IPS-NIHi11 (cell line): ENCODE results near the gene SLC22A3.
"Not testable (repeated sequence)": the region's sequence is repeated elsewhere in the genome, so short reads cannot be mapped to it uniquely, and the experiment has no call there.

Experiments used
- DNase-seq: peaks from one replicate; pipeline ENCODE4 v3.0.0; 2012; ENCODE audit warnings: mixed read lengths, low spot score

SLC22A3 gene, protein sequence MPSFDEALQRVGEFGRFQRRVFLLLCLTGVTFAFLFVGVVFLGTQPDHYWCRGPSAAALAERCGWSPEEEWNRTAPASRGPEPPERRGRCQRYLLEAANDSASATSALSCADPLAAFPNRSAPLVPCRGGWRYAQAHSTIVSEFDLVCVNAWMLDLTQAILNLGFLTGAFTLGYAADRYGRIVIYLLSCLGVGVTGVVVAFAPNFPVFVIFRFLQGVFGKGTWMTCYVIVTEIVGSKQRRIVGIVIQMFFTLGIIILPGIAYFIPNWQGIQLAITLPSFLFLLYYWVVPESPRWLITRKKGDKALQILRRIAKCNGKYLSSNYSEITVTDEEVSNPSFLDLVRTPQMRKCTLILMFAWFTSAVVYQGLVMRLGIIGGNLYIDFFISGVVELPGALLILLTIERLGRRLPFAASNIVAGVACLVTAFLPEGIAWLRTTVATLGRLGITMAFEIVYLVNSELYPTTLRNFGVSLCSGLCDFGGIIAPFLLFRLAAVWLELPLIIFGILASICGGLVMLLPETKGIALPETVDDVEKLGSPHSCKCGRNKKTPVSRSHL

DNA sequence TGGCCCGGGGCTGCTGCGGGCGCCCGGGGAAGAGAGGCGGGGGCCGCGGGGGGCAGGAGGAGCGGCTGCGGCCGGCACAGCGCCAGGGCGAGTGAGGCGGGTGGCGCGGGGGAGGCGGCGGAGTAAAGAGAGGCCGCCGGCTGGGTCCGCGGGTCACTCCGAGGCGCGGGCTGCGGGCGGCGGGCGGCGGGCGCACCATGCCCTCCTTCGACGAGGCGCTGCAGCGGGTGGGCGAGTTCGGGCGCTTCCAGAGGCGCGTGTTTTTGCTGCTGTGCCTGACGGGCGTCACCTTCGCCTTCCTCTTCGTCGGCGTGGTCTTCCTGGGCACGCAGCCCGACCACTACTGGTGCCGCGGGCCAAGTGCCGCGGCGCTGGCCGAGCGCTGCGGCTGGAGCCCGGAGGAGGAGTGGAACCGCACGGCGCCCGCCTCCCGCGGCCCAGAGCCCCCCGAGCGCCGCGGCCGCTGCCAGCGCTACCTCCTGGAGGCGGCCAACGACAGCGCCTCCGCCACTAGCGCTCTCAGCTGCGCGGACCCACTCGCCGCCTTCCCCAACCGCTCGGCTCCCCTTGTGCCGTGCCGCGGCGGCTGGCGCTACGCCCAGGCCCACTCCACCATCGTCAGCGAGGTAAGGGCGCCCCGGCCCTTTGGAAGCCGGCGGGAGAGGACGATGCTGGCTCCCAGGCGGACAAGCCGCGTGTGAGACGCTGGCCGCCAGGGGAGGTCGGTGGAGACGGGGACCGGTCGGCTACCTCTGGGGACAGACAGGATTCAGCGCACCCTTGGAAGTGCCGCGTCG is at the start of gene SLC22A3:
SLC22A3 (plus strand) TSS at position 156 of the 797 bp plus-strand sequence; CDS start at position 198, 42 bp downstream.
- DNase-seq = peak; percentile 67

DNA sequence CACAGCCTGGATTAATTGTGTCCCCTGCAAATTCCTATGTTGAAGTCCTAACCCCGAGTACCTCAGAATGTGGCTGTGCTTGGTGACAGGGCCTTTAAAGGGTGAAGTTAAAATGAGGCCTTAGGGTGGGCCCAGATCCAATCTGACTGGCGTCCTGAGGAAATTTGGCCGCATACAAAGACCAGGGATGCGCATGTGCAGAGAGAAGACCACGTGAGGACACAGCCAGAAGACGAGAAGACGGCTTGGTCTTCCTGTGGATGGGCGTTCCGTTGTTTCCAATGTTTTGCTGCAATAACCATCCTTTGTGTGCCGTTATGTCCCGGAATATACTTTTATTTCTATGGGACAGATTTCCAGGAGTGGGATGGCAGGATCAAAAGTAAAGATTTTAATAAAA is 48.6 kb upstream of the SLC22A3 start:
- DNase-seq = no peak

DNA sequence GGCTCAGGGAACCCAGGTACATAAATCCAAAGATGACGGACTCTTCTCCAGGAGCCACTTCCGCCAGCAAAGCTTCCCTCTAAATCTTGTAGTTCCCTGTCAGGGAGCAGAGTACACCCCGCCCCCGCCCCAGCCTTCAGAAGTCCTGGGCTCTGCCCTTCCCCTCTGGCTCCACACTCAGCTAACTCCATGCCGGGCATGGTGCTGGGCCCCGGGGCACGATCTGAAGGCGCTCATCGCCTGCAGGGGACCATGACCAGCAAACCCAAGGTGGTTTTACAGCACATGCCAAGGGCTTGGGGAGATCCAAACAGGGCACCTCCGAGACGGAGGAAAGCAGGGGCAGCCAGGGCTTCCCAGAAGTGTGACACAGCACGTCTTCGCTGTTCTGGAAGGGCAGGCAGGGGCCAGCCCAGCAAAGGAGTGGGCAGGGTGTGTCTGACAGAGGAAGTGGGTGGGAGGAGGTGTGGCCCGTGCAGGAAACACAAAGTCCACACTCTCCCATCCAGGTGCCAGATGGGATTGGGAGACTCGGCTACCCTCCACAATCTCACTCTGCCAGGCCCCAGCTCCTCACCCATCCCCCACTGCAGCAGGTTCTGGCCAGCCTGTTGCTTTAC is 48.0 kb upstream of the SLC22A3 start:
- DNase-seq = no peak

DNA sequence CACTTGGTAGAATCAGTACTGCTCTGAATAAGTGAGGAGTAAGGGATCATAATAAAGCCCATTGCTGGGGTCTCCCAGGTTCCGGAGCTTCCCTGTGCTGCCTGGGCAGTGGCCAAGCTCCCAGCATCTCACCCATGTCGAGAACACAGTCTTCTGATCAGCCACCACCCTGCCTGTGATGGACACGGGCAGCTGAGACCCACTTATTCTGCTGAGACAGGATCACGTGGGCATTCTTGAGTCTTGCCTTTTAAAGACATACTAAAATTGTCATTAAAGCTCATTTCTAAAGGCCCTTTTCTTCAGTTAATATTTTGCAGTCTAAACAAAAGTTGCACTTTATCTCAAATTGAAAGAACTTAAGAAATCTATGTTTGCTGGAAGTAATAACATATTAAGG is 46.8 kb upstream of the SLC22A3 start:
- no peak for DNase-seq

DNA sequence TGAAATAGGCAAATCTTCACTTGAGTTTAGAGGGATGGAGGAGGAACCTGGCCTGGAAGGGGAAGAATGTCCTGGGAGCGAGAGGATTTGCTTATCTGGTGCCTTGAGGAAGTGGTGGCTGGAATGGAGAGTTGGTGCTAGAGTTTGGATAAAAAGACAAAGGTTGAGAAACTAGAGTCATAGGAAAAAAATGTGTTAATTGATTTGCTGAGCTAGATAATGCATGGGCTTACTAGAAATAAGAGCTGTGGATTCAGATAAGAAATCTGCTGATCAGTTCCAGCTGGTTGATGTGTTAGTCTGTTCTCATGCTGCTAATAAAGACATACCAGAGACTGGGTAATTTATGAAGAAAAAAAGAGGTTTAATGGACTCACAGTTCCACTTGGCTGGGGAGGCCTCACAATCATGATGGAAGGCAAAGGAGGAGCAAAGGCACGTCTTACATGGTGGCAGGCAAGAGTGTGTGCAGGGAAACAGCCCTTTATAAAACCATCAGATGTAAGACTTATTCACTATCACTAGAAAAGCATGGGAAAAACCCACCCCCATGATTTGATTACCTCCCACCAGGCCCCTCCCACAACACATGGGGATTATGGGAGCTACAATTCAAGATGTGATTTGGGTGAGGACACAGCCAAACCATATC is 45.6 kb upstream of the SLC22A3 start:
- not testable (repeated sequence) for DNase-seq

DNA sequence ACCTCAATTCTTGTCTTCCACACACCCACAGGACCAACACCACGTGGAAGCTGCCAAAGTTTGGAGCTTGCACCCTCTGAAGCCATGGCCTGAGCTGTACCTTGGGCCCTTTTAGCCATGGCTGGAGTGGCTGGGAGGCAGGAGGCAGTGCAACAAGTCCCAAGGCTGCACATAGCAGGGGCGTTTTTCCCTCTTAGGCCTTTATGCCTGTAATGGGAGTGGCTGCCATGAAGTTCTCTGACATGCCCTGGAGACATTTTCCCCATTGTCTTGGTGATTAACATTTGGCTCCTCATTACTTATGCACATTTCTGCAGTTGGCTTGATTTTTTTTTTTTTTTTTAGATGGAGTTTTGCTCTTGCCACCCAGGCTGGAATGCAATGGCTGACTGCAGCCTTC is 44.4 kb upstream of the SLC22A3 start:
- no peak for DNase-seq

DNA sequence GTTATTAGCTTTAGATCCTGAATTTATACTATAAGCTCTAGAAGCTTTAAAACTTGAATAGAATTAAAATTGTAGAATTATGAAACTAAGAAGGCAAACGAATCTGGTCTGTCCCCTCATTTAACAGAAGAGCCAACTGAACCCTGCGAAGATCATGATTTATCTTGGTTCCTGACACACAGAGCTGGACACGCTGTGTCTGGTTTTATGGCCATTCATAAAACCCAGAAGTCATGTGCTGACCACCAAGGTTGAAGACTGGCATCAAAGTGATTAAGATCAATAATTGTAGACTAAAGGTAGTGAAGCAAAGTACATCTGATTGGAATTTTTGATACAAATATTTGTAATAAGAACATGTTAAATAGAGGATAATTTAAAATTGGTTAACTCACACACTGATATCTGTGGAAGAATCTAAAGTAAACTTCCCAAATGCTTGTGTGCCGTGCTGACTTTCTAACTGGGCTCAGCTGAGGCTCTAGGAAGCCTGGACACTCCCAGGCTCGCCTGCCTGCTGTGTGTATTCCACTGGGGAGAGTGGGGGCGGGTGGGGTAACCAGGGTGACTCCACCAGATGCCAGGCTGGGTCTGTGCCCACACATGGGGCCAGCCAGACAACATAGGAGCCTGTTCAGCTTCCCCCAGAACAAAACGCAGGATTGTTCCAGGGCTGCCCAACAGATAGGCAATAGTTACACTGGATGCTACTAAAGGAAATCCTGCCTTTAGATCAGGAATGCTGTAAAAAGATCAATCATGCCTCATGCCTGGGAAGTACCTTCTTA is 42.1 kb upstream of the SLC22A3 start:
- DNase-seq = no peak

DNA sequence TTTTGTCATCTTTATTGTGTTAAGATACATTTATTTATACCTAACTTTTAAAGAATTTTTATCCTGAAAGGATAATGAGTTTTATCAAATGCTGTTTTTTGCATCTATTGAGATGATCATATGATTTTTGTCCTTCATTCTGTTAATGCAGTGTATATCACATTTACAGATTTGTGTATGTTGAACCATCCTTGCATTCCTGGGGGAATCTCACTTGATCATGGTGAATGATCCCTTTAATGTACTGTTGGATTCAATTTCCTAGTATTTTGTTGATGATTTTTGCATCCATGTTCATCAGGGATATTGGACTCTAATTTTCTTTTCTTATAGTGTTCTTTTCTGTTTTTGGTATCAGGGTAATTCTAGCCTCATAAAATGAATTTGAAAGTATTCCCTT is 38.5 kb upstream of the SLC22A3 start:
- DNase-seq = no peak

DNA sequence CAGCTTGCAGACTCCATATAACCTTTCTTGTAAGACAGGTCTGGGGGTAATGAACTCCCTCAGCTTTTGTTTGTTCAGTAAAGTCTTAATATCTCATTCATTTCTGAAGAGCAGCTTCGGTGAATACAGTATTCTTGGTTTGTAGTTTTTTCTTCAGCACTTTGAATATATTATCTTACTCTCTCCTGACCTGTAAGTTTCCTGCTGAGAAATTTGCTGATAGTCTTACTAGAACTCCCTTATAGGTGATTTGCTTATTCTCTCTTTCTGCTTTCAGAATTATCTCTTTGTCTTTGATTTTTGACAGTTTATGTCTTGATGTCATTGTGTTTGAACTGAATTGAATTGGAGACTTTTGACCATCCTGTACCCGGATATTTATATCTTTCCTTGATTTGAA is 35.3 kb upstream of the SLC22A3 start:
- DNase-seq = no peak

DNA sequence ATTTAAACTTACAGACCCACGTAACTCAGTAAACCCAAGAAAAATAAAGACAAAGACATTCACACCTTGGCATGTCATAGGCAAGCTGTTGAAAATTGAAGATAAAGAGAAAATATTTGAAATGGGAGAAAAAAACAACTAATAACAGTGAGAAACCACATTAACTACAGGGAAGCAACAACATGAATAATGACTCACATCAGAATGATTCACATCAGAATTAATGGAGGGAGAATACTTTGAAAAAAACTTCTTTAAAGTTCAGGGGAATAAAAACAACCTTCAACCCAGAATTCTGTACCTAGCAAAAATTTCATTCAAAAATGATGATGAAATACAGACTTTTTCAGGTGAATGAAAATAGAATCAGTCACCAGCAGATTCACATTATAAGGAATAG is 32.9 kb upstream of the SLC22A3 start:
- no peak for DNase-seq

DNA sequence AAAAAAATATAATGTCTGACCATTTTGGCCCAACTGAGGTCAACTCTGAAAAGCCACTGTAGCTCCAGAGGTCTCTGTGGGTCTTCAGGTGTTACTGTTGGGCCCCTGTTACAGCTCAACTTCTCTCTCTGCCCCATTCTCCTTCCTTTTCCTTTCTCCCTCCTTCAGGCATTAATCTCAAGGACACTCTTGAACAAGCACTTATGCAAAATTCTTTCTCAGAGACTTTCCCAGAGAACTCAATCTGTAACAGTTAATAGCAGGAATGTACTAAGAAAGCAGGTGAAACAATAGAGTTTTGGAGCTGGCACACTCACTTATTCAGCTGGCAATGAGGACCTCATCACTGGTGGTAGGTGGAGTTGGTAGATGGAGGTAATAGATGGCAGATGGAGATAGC is 31.9 kb upstream of the SLC22A3 start:
- DNase-seq = no peak

DNA sequence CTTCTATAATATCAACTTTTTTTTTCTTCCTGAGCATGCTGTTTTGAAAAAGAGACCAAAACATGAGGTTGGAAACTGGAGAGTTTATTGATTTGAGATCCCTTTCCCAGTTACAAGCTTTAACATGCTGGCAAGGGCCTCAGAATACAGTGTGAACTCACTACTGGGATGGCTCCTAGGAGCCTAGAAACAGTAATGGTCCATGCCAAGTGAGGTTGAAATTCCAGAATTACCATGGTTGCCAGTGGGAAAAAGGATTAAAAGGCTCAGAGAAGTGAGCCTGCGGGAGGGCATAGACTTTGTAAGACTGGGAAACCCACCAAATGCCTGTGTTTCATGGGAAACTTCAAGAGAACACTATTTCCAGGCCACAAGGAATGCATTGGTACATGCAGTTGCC is 28.9 kb upstream of the SLC22A3 start:
- DNase-seq = no peak

DNA sequence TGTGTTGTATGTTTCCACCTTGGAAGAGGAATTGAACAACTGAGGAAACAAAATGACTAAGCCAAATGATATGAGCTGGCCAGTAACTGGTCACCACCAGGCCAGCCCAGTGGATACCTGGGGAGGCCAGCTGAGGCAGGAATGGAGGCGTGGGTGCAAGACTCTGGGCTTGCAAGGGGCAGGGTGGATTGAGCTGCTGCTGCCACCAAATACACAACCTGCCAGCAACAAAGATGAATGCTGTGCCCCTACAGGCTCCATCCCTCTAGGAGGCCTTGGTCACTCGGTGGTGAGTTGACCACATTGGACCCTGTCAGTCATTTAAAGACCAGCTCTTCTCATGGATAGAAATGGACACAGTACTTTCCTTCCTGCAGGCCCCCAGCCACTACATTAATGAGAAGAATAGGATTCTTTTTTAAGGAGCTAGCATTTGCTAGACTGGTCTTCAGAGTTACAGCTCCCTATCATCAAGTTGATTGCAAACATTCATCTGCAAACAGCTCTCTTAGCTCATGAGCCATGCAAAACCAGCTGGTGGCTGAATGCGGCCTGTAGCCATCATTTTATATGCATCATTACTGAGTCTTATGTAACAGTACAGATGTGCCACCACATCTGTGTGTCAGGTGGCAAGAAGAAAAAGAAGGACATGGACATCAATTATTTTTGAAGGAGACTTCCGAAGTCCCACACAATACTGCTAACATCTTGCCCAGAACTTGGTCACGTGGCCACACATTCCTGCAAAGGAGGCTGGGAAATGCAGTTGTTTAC is 26.3 kb upstream of the SLC22A3 start:
- no peak for DNase-seq

DNA sequence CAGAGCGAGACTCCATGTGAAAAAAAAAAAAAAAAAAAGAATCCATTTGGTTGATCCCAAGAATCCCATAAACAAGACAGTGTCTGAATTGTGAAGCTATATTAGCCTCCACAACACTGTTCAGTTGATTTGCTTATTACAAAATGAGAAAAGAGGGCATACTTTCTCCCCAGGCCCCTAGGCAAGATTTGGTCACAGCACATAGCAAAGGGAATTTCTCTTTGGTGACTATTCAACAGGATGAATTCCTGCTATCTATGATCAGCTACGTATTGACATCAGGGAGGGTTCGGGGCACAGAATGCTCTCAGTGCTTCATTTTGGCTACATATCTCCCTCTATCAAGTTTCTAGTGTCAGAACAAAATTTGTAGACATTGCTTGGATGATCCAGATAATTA is 20.2 kb upstream of the SLC22A3 start:
- no peak for DNase-seq

DNA sequence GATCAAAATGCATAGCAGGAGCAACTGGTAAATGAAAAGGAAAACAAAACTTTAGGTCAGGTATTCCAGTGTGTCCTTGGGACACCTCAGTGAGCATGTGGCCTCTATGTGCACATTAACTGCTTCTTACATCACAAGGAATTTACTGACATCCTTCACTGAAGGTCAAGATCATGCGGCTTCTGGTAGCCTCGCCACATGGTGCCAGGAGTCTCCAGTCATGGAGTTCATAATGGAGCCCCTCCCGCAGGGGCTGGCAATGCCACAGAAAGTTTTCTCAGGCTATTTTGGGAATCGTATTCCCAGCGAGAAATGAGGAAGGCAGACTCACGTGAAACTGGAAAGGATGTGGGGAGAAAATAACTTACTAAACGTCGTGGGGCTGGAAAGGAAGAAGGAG is 19.7 kb upstream of the SLC22A3 start:
- DNase-seq = no peak

DNA sequence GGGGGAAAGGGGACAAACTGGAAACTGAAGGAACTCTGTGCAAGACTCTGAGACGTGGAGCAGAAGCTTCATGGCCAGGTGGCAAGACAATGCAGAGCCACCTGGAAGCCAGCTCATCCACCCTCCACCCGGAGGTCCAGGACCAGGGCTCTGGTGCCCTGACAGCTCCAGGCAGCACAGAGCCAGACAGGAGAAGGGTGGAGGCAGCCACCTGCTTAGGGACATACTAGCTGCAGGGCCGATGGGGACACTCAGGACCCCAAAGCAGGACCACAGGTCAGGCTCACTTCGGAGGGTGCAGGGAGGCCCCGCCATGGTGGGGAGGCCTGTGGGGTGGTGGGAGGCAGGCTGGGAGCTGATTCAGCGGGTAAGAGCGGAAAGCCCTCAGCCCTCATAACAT is 19.0 kb upstream of the SLC22A3 start:
- no peak for DNase-seq

DNA sequence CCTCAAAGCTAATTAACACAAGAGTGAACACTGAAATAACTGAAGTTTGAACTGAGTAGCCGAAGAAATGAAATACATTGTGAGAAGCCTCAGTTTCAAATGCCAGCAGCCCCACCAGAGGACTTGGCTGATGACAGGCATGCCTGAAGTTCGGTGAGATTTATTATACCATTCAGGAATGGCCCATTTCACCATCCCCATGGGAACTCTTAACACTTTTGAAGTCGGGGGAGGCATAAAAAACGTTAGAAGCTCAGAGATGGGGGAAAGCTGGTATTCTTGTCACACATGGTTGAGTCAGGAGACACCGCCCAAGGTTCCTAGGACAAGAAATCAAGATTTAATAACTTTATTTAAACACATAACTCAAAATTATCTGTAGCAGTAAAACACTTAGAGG is 17.6 kb upstream of the SLC22A3 start:
- DNase-seq = no peak

DNA sequence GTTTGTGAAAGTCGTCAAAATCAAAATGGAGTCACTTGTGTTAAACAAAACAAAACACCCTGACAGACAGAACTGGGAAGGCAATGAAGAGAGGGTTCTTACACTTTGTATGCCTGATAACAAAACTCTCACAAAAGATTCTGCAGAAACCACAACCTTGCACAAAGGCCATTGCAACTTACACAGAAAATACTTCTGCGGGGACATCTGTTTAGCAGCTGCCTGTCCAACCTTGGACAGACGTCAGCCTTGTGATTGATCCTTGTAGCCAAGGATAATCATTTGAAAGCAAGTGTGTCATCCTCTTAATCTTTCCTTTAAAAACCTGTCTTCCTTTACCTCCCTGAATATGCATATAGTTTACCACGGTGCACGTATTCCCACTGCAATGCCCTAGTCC is 17.0 kb upstream of the SLC22A3 start:
- no peak for DNase-seq

DNA sequence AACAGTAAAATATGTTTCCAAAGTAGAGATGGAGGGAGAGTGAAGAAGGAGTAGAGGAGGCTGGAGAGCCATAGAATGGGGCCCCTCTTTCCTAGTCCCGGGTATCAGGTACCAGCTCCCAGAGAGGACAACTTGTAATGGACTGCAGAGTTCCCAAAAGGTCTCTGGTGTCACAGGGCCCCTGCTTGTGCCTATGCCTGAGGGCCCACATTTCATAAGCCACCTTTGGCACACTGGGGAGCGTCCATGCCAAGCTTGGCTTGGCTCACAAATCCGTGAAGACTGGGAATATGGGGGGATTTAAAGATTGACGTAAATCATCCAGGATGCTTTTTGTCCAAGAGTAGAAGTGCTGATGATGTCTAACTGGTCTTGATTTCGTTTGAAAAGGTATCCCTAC is 16.4 kb upstream of the SLC22A3 start:
- DNase-seq = no peak

DNA sequence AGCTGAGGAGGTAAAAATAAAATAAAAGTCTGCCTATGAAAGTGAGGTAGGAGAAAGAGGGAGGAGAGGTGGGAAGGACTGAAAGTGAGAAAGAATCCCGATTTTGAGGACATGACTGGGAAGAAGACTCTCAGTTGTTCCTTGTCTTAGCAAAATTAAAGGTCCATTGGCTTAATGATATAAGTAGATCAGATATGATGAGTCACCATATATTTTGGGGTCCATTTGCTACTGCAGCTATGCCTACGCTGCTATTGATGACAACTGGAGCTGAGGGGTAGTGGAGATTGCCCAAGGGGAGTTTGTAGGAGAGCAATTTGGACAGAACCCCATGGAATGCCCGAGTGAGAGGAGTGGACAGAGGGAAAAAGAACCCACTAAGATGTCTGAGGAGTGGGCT is 15.1 kb upstream of the SLC22A3 start:
- no peak for DNase-seq

DNA sequence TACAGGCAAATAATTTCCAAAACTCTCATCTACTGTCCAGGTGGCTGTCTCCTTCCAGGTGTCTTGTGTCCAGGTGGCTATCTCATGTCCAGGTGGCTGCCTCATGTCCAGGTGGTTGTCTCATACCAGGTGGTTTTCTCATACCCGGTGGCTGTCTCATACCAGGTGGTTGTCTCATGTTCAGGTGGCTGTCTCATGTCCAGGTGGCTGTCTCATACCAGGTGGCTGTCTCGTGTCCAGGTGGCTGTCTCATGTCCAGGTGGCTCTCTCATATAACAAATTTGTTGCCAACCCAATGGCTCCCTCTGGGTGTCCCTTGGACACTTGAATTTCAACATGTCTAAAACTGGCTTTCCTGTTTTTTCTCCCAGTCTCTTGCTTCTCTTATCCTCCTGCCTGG is 14.3 kb upstream of the SLC22A3 start:
- no peak for DNase-seq
